ENCODE data around the gene CLIC5. TPM values are rescaled to one million over a fixed set of nuclear protein-coding genes. Genes with fewer than 3 reads are reported as not detected.
"Not testable (repeated sequence)": the region's sequence is repeated elsewhere in the genome, so short reads cannot be mapped to it uniquely, and the experiment has no call there.

The CLIC5 gene
- total RNA-seq, 1 experiment from 2014 or later = not detected

DNA sequence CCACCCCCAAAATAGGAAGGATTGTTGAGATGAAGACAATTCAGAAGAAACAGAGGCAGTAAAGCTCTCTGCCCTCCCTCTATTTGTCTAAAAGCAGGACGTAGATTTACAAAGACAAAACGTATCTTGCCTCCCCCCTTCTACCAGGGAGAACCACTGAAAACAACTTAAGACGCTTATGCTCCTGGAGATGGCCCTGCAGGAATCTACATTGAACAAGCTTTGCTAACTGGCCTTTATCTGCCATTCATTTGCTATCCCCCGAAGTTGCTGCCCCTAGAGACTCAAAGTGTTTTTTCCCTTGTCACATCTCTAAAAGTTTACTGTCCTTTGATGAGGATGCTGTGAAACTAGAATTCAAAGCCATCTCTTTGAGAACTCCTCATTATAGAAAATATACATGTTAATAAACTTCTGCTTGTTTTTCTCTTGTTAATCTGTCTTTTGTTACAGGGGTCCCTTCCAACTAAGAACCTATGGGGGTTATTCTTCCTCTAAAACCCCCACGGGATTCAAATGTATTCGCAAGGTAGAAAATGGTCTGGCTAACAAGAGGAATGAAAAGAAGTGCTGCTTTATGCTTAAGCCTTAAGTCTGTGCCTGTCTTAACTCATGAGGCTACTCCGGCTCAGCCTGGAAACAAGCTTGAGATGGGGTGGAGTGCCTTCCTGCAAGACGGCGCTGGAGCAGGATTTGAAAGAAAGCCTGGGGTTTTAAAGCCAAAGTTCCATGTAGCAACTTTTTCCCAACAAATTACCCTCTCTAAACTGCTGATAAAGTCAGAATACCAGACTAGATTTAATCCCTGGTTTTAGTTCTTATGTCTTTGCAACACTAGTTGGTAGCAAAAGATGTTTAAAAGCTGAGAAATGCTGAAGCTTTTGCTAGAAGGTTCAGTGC, 88.0 kb downstream of the CLIC5 start:
- no peak for DNase-seq (ENCODE audit: low read depth)

DNA sequence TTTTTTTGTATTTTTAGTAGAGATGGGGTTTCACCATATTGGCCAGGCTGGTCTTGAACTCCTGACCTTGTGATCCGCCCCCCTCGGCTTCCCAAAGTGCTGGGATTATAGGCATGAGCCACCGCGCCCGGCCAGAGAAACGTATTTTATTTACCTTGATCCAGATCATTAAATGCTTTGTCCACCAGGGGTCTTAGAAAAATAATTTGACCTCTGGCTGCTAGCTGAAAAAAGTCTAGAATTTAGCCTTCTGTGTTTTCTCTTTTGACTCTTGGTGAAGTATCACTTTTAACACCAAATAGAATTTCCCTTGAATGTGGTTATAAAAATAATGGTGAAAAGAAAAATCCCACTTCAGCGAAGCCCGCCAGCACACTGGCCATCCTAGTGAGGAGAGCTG, 89.2 kb downstream of the CLIC5 start:
- not testable (repeated sequence) for DNase-seq (ENCODE audit: low read depth)

DNA sequence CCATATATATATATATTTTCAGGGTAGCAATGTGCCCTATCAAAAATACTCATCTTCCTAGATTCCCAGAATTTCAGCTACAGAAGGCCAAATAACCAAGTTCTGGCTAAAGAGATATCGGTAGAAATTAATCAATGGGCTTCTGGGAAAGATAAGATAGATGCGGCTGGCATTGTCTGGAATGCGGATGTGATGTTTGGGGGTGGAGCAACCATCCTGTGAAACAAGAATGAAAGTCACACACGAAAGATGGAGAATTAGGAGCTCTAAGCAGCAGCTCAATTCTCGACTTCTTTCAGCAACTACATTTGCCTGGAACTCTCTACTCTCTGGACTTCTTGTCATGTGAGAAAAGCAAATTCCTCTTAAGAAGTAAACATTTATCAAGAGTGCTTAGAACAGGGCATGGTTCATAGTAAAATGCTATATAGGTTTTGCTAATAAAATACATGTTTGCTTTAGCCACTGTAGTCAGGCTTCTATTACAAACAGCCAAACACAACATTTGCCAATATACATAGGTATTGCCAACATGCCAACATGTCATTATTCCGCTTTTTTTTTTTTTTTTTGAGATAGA, 90.8 kb downstream of the CLIC5 start:
- DNase-seq (ENCODE audit: low read depth) = no peak

DNA sequence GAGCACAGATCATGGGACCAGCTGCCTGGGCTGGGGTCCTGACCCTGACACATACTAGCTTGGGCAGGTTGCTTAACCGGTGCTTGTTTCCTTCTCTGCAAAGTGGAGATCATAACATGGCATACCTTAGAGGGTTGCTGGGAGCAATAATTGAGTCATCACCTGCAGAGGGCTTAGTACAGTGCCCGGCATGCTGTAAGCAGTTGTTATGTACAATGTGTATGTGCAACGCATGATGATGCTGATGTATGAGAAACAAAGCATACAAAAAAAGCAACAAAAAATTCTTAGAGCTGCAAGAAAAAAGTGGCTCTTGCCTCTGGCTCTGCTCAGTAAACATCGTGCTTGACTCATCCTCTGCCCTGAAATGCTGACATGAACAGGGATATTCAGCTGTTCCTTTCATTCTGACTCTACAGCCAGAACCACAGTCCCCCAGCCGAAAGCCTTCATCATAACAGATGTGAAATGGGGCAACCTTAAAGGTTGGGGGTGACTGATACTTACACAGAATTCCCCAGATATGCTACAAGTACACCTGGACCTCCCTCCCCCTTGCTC, 91.7 kb downstream of the CLIC5 start:
- peak; percentile 93 for DNase-seq (ENCODE audit: low read depth)

DNA sequence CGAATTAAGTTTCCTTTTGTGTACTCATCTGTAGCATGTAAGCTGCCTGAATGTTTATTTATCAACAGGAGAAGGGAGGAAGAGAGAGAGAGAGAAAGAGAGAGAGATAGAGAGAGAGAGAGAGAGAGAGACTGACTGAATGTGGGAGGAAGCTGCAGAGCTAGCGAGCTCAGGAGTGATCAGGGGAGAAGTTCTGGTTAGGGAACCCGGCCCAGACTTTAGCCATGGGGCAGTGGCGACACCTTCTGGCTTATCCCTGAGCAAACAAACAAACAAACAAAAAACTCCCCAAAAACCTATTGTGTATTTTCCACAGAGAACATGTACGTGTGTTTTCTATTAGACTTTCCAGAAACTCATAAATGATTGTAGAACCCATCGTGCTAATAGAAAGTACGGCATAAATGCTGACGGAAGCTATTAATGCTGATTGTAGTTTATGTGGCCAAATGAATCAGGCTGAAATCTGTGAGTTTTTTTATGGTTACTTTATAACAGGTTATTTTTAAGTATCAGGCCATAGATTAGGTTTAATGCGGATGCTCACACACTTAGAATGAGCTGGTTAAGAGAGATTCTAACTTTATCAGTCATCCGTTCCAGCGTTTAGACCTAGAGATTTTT, 92.8 kb downstream of the CLIC5 start:
- peak; percentile 83 for DNase-seq (ENCODE audit: low read depth)

DNA sequence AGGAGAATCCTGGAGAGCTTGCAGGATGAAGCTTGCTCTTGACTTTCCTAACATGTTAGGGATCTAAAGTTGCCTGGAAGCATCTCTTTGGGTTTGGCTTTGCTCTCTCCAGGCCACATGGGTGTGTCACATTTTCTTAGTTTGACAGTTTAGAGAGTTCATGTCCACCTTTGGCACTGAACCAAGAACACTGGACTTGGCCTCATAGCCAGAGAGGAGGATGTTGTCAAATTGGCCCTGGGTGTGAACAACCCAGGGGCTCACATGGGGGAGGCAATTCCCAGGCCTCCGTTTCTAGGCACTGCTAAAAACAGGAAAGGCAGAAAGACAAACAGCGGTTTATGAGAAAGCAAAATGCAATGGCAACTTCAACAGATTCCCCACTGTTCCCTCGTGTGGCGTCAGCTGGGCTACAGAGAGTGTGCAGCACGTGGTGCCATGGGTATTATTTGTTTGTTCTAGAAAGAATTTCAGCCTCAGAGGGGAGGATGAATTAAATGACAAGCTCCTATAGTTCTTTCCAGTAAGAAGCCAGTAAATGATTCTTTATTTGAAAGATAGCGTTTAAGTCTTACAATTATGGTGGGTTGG, 93.9 kb downstream of the CLIC5 start:
- DNase-seq (ENCODE audit: low read depth) = no peak

DNA sequence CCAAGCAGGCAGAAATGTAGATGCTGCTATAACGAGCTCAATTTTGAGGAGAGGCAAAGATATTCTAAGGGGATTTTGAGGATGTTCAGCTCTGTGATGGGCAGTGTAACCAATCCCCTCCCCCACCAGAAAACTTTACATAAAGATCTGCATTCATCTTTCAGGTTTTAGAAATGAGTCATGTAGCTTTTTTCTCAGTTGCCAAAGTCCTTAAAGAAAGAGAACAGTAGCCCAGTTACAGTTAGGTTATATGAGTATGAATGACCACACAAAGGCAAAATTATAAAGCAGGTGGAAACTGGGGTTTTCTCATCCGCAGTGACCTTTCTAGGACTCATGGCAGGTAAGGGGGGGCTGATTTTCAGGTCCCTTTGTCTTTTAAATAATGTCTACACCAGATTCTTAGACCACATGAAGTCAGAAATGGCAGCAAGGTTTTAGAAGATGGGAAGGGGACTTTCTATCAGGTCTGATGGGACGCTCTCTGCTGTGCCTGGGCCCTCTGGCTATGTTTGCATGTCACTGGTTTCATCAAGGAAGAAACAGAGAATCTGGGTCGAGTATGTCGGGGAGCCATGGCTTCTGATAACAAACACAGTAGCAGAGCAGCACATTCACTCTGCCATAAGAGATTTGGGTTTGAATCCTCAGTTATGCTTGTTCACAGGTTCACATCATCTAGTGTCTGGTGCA, 94.7 kb downstream of the CLIC5 start:
- DNase-seq (ENCODE audit: low read depth) = no peak

DNA sequence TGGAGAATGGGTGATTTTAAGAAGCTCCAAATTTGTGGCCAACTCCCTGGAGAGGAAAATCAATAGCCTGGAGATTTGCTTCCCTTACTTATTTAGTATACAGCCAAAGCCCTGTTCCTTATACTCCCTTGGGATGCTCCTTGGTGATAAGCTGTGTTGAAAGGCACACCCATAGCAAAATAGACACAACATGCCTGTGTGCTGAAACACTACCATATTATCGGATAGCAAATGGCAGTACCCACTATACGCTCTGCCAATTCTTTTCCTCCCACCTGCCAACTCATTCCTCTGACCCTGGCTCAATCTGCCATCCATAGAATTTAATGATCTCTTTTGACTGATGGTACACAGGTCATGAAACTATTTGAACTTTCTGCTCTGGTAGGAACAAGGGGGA, 98.2 kb downstream of the CLIC5 start:
- DNase-seq (ENCODE audit: low read depth) = no peak

DNA sequence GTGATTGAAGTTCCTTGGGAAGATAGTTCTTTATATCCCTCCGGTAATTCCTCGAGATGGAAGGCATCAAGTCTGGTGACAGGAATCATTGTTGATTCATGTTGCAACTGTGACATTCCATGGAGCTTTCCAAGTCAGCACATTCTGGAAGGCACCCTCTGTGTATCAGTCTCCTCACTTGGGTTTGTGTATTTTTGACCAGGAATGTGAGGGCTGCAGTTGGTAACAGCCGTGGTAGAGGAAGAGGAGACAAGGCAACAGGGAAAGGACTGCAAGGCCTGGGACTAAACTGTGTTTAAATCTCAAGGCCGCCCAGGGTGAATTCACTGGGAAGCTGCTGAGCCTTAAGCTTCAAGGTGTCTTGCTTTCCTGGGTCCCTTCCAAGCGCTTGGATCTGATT, 99.0 kb downstream of the CLIC5 start:
- DNase-seq (ENCODE audit: low read depth) = no peak

DNA sequence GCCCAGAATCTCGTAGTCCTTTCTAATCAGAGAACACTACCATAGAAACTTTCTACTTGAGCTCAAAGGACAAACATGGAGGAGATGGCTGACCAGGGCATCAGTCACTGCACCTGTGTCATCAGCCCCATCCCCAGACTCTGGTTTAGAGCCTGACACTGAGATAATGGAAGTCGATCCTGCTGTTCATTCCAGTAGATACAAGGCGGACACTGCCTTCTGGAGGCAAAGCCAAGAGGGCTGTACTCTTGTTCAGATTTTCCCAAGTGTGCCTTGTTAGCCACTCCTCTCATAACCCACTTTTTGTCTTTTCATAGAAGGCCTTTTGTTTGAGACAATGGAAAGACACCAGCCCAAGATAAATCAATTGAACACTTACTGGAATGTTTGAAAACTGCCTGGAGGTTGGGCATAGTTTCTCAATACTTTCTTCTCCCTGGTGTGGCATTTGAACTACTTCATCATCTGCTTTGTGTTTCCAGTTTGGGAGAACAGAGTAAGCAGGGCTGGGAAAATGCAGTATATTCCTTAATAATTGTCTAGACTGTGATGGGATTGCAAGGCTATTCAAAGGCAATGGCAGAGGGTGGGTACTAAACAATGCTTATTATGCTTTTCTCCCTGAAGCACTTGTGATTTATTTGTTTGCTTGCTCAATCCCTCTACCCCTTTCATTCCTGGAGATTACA, 99.7 kb downstream of the CLIC5 start:
- no peak for DNase-seq (ENCODE audit: low read depth)

DNA sequence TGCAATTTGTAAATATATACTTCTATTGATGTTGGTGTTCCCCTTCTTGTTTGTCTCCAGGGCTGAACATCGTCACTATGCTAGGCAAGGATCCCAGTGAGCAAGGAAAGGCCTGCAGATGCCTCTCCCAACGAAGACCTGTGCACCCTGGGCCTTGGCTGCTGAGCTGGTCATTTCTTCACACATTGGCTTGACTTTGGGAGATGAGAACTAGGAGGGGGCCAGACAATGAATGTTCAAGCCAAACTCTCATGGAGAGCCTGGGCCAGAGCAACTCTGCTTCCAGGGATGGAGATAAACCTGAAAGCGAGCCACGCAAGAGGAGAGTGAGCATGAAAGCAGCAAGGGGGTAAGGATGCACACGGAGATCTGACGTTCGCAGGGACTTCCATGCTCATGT, 104.0 kb downstream of the CLIC5 start:
- DNase-seq (ENCODE audit: low read depth) = no peak

DNA sequence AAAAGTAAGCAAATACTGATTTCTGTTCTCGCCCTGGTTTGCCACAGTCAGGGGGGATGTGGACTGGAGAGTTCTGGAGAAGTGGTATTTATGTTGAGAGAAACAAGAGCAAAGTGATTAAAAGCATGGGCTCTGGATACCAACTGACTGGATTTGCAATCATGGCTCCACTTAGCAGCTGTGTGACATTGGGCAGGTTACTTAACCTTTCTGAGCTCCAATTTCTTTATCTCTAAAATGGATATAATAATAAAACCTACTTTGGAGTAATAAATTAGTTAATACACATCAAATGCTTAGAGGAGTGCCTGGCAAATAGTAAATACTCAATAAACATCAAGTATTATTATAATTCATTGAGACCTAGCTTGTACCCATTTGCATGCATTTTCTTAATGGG, 111.7 kb downstream of the CLIC5 start:
- DNase-seq (ENCODE audit: low read depth) = no peak

DNA sequence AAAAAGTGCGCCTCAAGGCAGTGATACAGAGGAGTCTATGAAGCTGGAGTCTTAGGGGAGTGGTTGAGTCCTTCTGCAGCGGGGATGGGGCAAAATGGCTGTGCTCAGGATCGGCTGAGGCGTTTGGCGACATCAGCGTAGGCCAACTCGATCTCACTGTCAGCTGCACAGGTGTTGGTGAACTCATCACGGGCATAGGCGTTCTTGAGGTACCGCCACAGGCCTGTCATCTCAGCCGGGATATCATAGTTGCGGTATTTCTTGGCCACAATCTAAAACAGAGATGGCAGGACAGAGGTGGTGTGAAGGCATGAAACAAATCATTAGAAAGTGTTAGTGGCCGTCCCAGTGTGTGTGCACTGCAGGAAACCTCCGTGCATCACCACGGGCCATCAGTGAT, 112.7 kb downstream of the CLIC5 start:
- no peak for DNase-seq (ENCODE audit: low read depth)

DNA sequence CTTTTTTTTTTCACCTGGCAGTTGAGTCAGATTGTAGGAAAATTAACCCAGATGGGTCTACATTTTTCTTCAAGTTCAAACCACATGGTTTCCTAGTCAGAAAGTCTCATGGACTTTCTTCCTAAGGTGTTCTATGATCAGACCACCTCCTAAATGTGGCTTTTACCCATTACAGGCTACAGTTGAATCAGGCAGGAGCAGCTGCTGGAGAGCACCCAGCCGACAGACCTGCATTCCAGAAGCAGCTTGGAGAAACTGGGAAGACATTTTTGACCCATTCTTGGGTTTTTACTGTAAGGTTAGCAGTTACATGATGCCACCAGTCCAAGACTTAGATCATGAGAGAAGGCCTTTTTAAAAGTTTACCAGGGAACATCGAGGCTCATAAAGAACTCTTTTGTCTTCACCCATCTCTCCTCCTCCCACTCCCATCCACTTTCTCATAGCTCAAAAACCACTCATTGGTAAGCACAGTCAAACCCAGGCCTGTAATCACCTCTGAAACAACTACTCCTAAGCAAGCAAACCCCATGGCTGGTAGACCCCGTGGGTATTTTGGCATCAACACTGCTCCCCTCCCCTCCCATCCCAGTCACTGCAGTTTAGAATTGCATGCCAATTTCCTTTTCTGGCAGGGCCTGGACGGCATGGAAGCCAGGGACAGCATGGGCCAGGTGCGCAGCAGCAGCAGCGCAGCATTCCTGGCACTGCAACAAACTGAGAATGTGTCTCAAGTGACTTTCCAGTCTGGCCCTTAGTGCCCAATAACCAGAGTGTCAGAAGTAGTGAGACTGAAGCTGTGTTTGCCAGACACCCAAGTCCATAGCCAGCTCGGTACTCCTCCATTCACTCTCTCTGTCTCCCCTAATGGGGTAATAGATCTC, 113.7 kb downstream of the CLIC5 start:
- no peak for DNase-seq (ENCODE audit: low read depth)

DNA sequence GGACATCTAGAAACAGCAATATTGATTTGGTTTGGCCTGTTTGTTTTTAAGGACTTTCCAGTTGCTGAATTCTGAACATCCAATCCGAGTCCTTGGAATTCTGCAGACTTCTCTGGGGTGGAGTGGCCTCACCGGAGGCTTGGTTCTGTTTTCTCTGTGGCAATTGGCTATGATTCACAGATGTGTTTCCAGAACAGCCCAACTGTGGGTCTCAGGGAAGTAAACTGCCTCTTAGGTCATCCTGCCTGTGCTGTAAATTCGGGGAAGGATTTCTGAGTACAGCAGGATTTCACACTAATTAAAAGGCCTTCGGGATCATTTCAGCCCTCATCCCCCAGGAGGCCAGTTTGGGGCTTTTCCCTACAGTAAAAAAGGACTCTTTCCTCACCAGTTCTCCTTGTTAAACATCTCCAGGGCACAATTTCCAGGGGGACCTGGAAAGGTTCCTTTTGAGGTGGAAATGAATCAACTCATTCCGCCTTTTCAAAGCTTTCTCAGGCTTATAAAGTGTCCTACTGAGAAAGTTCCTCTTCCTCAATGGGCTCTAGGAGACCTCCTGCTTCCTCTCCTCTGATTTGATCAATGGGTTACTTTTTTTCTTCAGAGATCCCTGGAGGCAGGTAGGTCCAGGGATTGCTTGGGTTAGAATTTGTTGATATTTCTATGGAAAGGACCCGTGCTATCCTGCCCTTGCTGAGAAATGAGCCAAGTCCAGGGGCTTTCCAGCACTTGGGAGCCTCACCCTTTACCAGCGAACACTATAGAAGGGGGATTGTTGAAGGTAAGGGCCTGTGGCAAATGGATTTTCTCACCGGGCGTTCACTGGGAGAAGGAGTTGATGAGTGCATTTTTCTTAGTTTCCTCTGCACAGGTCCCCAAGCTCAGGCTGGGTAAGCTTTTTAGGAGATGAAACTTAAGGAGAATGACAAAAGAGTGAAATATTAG, 114.6 kb downstream of the CLIC5 start:
- DNase-seq (ENCODE audit: low read depth) = peak; percentile 71

DNA sequence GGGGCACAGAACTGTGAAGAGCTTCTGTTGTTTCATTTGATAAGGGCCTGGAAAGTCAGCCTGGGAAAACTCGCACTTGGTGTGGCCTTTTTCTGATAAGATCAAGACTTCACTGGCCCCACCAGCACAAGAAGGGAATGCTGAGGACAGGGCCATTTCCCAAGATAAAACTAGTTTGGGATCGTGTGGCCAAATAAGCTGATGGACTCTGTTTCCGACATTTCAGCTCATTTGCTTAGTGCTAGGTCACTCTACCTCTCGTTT, 116.0 kb downstream of the CLIC5 start:
- no peak for DNase-seq (ENCODE audit: low read depth)

DNA sequence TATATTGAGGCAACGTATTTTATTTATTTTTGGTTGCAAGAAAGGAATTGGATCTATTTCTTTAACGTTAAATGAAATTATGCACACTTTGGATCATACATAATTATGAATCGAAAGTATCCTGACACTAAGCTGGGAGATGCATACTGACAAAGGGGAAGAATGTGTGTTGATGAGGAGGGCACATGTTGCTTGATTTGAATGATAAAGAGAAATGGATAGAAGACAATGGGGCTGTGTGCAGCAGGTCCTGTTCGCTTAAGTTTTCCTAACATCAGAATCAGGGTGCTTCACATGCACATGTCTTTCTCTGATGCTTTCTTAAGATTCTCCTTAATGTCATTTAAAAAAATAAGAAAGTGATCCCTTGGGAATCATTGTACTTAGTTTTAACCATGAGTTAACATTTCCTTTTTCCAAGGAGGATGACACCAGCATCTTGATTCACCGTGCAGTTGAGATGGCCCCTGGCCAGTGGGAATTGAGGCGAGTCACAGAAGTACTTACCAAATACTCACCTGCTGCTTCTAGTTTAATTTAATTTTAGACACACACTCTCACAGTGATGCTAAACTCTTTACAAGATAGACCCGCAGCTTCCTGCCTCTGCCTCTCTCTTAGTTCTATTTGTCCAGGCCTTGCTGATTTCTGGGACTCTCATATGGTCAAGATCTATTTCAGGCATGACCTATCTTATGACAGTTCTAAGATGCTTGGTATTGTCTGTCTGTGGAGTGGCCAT, 116.5 kb downstream of the CLIC5 start:
- peak; percentile 15 for DNase-seq (ENCODE audit: low read depth)

DNA sequence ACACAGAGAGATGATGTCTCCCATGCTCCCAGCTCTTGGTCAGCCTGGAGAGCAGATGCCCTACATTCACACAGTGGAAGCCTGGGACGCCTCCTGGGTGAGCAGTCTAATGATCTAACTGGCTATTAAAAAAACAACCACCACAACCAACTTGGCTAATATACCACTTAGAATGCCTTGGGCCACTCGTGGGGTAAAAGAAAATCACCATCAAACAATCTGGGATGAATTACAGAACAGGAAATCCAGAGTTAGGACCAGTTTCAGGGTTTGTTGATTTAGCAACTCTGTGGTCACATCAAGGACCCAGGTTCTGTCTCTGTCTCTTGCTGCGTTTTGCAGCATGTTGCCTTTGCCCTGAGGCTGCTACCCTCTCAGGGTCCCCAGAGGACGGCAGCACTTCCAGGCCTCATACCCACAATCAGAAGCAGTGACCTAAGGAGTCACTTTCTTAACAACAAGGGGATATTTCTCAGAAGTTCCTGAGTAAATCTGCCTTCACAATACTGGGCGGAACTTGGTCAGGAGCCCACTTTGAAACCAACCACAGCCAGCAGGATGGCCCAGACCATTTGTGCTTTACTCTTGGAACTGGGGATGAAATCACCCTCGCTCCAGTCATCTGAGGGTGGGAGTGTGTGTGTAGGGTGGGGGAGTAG, 118.7 kb downstream of the CLIC5 start:
- DNase-seq (ENCODE audit: low read depth) = peak; percentile 43

Measured in LHCN-M2 (cell line).